PC-3 (cell line): Measurements from ENCODE around the gene SCUBE1. TPM values are rescaled to one million over a fixed set of nuclear protein-coding genes. Genes with fewer than 3 reads are reported as not detected.

Experiments used
- ATAC-seq: fragments of 200-7000 bp; cut with Tn5 transposase; 2 replicates; pipeline ENCODE4 v1.9.1; 2020; ENCODE audit warnings: mild to moderate bottlenecking, moderate library complexity
- BruUV-seq: library from RNA; stranded (reverse); fragments of 400-500 nt; replicated peaks from 2 replicates; lab custom pipeline; 2021; lab: Mats Ljungman, UMichigan
- CTCF ChIA-PET: fragments of 300-600 bp; sonication (Branson Sonifier 250); formaldehyde crosslinking; loops from one replicate; lab custom pipeline; 2022; ENCODE audit warnings: antibody characterized with exemption; lab: Charles Lee
- POLR2A ChIA-PET: fragments of 300-600 bp; sonication (Branson Sonifier 250); formaldehyde crosslinking; loops from one replicate; lab custom pipeline; 2022; ENCODE audit warnings: antibody characterized with exemption; ENCODE audit not compliant: unreplicated experiment; lab: Charles Lee
- DNase-seq: peaks from one replicate; pipeline ENCODE4 v3.0.0-alpha.2; 2015
- H2AFZ ChIP-seq: fragments of 300-600 bp; sonication (generic); 2 replicates; pipeline ENCODE4 v1.6.0; 2016; ENCODE audit warnings: antibody characterized with exemption, low read length
- H3F3A ChIP-seq: fragments of 300-600 bp; sonication (generic); one replicate; pipeline ENCODE4 v1.6.0; 2017; ENCODE audit warnings: antibody characterized with exemption, low read length, control low read depth, mild to moderate bottlenecking; ENCODE audit not compliant: unreplicated experiment
- H3K27ac ChIP-seq: fragments of 300-600 bp; sonication (generic); 2 replicates; pipeline ENCODE4 v1.5.1; 2016; ENCODE audit warnings: mild to moderate bottlenecking, low read length
- H3K27me3 ChIP-seq: fragments of 300-600 bp; sonication (generic); 2 replicates; pipeline ENCODE4 v1.6.1; 2016; ENCODE audit warnings: low read length, mixed read lengths
- H3K36me3 ChIP-seq: fragments of 300-600 bp; sonication (generic); 2 replicates; pipeline ENCODE4 v1.6.1; 2016; ENCODE audit warnings: low read depth, mixed run types, low read length, mixed read lengths
- H3K4me1 ChIP-seq: fragments of 300-600 bp; sonication (generic); 2 replicates; pipeline ENCODE4 v1.5.1; 2016; ENCODE audit warnings: low read length; ENCODE audit not compliant: insufficient read depth
- H3K4me2 ChIP-seq: fragments of 300-600 bp; sonication (generic); 2 replicates; pipeline ENCODE4 v1.6.0; 2016; ENCODE audit warnings: low read length
- H3K4me3 ChIP-seq: fragments of 300-600 bp; sonication (generic); 2 replicates; pipeline ENCODE4 v1.5.1; 2016; ENCODE audit warnings: mild to moderate bottlenecking, low read length, mixed read lengths
- H3K79me2 ChIP-seq: fragments of 300-600 bp; sonication (generic); 2 replicates; pipeline ENCODE4 v1.6.1; 2017; ENCODE audit warnings: low read length, mixed read lengths
- H3K9ac ChIP-seq: fragments of 300-600 bp; sonication (generic); 2 replicates; pipeline ENCODE4 v1.6.0; 2016; ENCODE audit warnings: mild to moderate bottlenecking, low read length
- H3K9me2 ChIP-seq: fragments of 300-600 bp; sonication (generic); replicated peaks from 2 replicates; pipeline ENCODE4 v1.6.1; 2016; ENCODE audit warnings: mixed run types, low read length, mixed read lengths
- H3K9me3 ChIP-seq: fragments of 300-600 bp; sonication (generic); 2 replicates; pipeline ENCODE4 v1.6.1; 2016; ENCODE audit warnings: low read length, mixed read lengths
- H4K20me1 ChIP-seq: fragments of 300-600 bp; sonication (generic); 2 replicates; pipeline ENCODE4 v1.6.1; 2016; ENCODE audit warnings: low read length, mixed read lengths
- EZH2 ChIP-seq: fragments of 300-600 bp; sonication (generic); IDR thresholded peaks from one replicate; pipeline ENCODE4 v1.6.1; 2017; ENCODE audit warnings: antibody characterized with exemption, mild to moderate bottlenecking, low read length; ENCODE audit not compliant: unreplicated experiment
- EZH2phosphoT487 ChIP-seq: fragments of 300-600 bp; sonication (generic); IDR thresholded peaks from 2 replicates; pipeline ENCODE4 v1.6.1; 2018; ENCODE audit warnings: mild to moderate bottlenecking, antibody characterized with exemption, low read length, borderline replicate concordance
- intact Hi-C: fragments of 100-400 bp; cut with micrococcal nuclease; formaldehyde crosslinking; loops from 2 replicates; pipeline ENCODE4 v1.9.0; 2023
- total RNA-seq: library from RNA; depleted of rRNA; stranded (reverse); fragments of >200 nt; gene quantifications from 2 replicates; pipeline ENCODE4 v1.2.3, GENCODE V29; 2014
- TF ChIP-seq, protein P1 (sequence below): fragments of 300-600 bp; sonication (generic); conservative IDR thresholded peaks from 2 replicates; pipeline ENCODE4 v1.5.1; 2017; ENCODE audit warnings: antibody characterized with exemption, low read depth, mild to moderate bottlenecking, low read length

Gene SCUBE1
- total RNA-seq, 1 experiment from 2014 or later = not detected

DNA sequence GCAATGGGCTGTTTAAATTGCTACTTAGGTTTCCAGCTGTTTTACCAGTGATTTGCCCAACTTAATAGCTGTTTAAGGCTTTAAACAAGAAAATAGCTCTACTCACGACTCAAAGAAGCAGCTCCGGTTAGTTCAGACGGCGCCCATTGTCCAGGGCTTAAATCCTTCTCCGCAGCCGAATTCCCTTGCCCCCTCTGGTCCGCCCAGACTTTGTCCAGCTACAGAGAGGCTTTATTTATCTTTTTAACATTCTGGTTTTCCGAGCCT is 20.9 kb upstream of the SCUBE1 start:
- ChIA-PET CTCF (no interaction called here), POLR2A (no interaction called here)
- no peak for ATAC-seq
- H3K9ac ChIP-seq = no peak overlapping the region
- no peak overlapping the region for H2AFZ ChIP-seq
- no peak overlapping the region for H3K4me2 ChIP-seq
- H3K27me3 ChIP-seq = peaks cover 30% of the 10 kb centered on the region
- TF ChIP-seq, protein P1, sequence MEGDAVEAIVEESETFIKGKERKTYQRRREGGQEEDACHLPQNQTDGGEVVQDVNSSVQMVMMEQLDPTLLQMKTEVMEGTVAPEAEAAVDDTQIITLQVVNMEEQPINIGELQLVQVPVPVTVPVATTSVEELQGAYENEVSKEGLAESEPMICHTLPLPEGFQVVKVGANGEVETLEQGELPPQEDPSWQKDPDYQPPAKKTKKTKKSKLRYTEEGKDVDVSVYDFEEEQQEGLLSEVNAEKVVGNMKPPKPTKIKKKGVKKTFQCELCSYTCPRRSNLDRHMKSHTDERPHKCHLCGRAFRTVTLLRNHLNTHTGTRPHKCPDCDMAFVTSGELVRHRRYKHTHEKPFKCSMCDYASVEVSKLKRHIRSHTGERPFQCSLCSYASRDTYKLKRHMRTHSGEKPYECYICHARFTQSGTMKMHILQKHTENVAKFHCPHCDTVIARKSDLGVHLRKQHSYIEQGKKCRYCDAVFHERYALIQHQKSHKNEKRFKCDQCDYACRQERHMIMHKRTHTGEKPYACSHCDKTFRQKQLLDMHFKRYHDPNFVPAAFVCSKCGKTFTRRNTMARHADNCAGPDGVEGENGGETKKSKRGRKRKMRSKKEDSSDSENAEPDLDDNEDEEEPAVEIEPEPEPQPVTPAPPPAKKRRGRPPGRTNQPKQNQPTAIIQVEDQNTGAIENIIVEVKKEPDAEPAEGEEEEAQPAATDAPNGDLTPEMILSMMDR = no peak
- no peak for TF ChIP-seq EZH2phosphoT487
- no peak for TF ChIP-seq EZH2
- no peaks in the 10 kb centered on the region for H3K9me3 ChIP-seq
- intact Hi-C loops = no loop called here
- H3K4me1 ChIP-seq = no peaks in the 10 kb centered on the region
- H3K9me2 ChIP-seq = no peaks in the 10 kb centered on the region
- H3F3A ChIP-seq = no peaks in the 10 kb centered on the region
- no peak overlapping the region for H3K27ac ChIP-seq
- no peaks in the 10 kb centered on the region for H4K20me1 ChIP-seq
- BruUV-seq = no TSS peak
- no peak for DNase-seq
- no peaks in the 10 kb centered on the region for H3K79me2 ChIP-seq
- no peaks in the 10 kb centered on the region for H3K36me3 ChIP-seq
- no peak overlapping the region for H3K4me3 ChIP-seq

DNA sequence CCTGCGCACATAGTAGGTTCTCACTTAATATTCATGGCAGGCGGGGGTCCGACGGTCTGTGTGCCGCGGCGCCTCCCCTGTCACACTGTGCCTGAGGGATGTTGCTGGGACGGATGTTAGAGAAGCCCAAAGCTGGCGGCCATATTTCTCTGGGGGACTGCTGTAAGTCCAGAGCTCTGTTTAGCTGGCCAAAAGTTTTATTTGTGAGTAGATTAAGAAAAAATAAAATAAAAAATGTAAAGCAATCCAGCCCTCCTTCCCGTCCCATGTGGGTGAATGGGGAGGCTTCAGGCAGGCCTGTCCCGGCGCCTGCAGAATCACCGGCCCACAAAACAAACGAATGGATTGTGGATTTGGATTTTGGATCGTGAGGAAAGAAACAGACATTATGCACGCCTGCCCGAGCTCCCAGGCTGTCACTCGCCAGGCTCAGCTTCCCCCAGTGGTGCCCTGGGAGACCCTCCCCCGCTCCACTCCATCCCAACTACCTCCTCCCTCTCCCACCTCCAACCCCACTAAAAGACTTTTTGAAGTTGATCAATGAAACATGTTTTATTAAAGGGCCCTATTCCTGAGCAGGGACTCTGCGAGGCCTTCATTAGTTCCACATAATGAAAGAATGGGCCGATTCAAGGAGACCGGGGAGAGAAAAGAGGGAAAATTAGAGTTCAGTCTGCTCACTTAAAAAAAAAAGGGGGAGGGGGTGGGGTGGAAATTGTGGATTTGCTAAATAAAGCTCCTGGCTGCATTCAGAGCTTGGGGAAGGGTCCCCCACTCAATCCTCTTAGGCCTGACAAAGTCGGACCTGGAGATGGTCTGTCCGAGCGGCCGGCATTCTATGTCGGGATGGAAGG is 20.4 kb upstream of the SCUBE1 start:
- H3K79me2 ChIP-seq = no peaks in the 10 kb centered on the region
- POLR2A ChIA-PET = no interaction called here

DNA sequence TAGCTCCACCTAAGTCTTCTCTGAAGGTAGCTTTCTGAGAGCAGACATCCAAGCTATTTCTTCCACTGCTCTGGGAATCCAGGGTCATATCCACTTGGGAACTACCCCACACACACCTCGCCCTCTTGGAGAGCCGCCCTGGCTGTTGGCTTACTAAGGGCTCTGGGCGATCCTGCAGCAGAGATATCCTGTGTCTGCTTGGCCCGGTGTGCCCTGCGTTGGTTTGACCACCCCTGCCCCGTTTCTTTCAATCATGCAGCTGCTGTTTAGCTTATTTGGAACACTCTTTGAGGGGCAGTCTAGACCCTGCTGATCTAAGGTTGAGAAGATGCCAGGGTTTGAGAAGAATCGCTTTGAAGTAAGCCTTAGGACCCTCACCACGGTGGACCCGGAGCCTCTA is 17.4 kb upstream of the SCUBE1 start:
- H3K9ac ChIP-seq = no peak overlapping the region
- ChIA-PET CTCF (no interaction called here), POLR2A (no interaction called here)
- H3K4me3 ChIP-seq = no peak overlapping the region
- H4K20me1 ChIP-seq = no peaks in the 10 kb centered on the region
- intact Hi-C loops = no loop called here
- ATAC-seq (no peak), DNase-seq (no peak)
- no peak overlapping the region for H2AFZ ChIP-seq
- TF ChIP-seq, protein P1 = no peak
- TF ChIP-seq EZH2 = no peak
- TF ChIP-seq EZH2phosphoT487 = no peak
- H3K27me3 ChIP-seq = peaks cover 7% of the 10 kb centered on the region
- H3K27ac ChIP-seq = no peak overlapping the region
- no peaks in the 10 kb centered on the region for H3F3A ChIP-seq
- BruUV-seq = no TSS peak
- no peaks in the 10 kb centered on the region for H3K9me3 ChIP-seq
- H3K4me1 ChIP-seq = no peaks in the 10 kb centered on the region
- H3K36me3 ChIP-seq = no peaks in the 10 kb centered on the region
- no peaks in the 10 kb centered on the region for H3K79me2 ChIP-seq
- no peak overlapping the region for H3K4me2 ChIP-seq
- H3K9me2 ChIP-seq = no peaks in the 10 kb centered on the region

More for the DNA sequence above, 20.4 kb upstream of the SCUBE1 start:
- Histone ChIP-seq H3K9ac (no peak overlapping the region), H3F3A (no peaks in the 10 kb centered on the region), H3K9me2 (no peaks in the 10 kb centered on the region), H4K20me1 (no peaks in the 10 kb centered on the region), H3K9me3 (no peaks in the 10 kb centered on the region), H3K36me3 (no peaks in the 10 kb centered on the region), H2AFZ (no peak overlapping the region), H3K27ac (no peak overlapping the region), H3K4me3 (no peak overlapping the region), H3K4me1 (no peaks in the 10 kb centered on the region), H3K4me2 (no peak overlapping the region), H3K27me3 (peaks cover 30% of the 10 kb centered on the region)
- no TSS peak for BruUV-seq
- ATAC-seq (no peak), DNase-seq (no peak)
- TF ChIP-seq, protein P1 = no peak
- TF ChIP-seq EZH2phosphoT487 (no peak), EZH2 (no peak)
- intact Hi-C loops = no loop called here
- CTCF ChIA-PET = no interaction called here
